DND-41 (cell line): Measurements from ENCODE around the gene ETDA.
"Not testable (repeated sequence)": the region's sequence is repeated elsewhere in the genome, so short reads cannot be mapped to it uniquely, and the experiment has no call there.

Source experiments
- EZH2 ChIP-seq: IDR thresholded peaks from 3 replicates; pipeline ENCODE4 v1.6.1; 2012; ENCODE audit warnings: borderline replicate concordance, low read depth, mild to moderate bottlenecking, moderate library complexity, low read length, inconsistent platforms; ENCODE audit not compliant: severe bottlenecking
- TF ChIP-seq, protein P1 (sequence below): IDR thresholded peaks from 2 replicates; pipeline ENCODE4 v1.5.1; 2012; ENCODE audit warnings: borderline replicate concordance, low read length, moderate library complexity, mild to moderate bottlenecking; ENCODE audit not compliant: poor library complexity, severe bottlenecking; ENCODE audit errors: extremely low read depth

DNA sequence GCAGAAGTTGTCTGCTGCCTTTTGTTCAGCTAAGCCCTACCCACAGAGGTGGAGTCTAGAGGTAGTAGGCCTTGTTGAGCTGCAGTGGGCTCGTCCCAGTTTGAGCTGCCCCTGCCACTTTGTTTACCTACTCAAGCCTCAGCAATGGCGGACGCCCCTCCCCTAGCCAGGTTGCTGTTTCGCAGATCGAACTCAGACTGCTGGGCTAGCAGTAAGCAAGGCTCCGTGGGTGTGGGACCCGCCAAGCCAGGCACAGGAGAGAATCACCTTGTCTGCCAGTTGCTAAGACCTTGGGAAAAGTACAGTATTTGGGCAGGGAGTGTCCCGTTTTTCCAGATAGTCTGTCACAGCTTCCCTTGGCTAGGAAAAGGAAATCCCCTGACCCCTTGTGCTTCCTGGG is 11.5 kb downstream of the ETDA start:
- TF ChIP-seq, protein P1, sequence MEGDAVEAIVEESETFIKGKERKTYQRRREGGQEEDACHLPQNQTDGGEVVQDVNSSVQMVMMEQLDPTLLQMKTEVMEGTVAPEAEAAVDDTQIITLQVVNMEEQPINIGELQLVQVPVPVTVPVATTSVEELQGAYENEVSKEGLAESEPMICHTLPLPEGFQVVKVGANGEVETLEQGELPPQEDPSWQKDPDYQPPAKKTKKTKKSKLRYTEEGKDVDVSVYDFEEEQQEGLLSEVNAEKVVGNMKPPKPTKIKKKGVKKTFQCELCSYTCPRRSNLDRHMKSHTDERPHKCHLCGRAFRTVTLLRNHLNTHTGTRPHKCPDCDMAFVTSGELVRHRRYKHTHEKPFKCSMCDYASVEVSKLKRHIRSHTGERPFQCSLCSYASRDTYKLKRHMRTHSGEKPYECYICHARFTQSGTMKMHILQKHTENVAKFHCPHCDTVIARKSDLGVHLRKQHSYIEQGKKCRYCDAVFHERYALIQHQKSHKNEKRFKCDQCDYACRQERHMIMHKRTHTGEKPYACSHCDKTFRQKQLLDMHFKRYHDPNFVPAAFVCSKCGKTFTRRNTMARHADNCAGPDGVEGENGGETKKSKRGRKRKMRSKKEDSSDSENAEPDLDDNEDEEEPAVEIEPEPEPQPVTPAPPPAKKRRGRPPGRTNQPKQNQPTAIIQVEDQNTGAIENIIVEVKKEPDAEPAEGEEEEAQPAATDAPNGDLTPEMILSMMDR = not testable (repeated sequence)
- TF ChIP-seq EZH2 = not testable (repeated sequence)
